Measurements from ENCODE around the gene LRCH4.

GRCh38 chr7:100612730-100613390 is 26.9 kb upstream of the LRCH4 start:
- TF ChIP-seq POLR2A (IDR thresholded peaks at IDR 0.05; ENCODE audit: low read depth, low read length) (no peak), POLR2AphosphoS5 (IDR thresholded peaks at IDR 0.05; ENCODE audit: low read depth, low read length) (no peak)
